Sciatic nerve (tissue), 2 donors: ENCODE data around the gene CYB561. TPM values are rescaled to one million over a fixed set of nuclear protein-coding genes. Genes with fewer than 3 reads are reported as not detected.

Experiments used
- ATAC-seq: fragments of 200-7000 bp; cut with Tn5 transposase; one replicate; pipeline ENCODE4 v1.9.1; 2020; ENCODE audit warnings: mild to moderate bottlenecking, moderate library complexity
- DNase-seq: peaks from one replicate; pipeline ENCODE4 v3.0.0-alpha.2; 2020; ENCODE audit warnings: low spot score
- intact Hi-C: fragments of 100-400 bp; cut with DNase I; formaldehyde crosslinking; loops from one replicate; pipeline ENCODE4 v1.14.2; 2022
- total RNA-seq: library from RNA; stranded (reverse); fragmentation: NEBNext Ultra II Directional; extraction: Animal tissue kit (Norgen Biotek cat#: 25700); gene quantifications from one replicate; pipeline ENCODE4 v1.2.1, GENCODE V29; 2021
- donor health status: DM: no; HTN: no; CAD: no.
- donor health status: DM: no; HTN: no; CAD: no.

CYB561 gene
- total RNA-seq, 1 donor from 2014 or later = 24.7 TPM

- intact Hi-C loops = no loop called here
- DNase-seq (no peak), ATAC-seq (peak; percentile 46)
Measured at GRCh38 chr17:63439687-63440086, 6.4 kb downstream of the CYB561 start.

- no peak for ATAC-seq
- intact Hi-C loops = no loop called here
- DNase-seq = no peak
Measured at GRCh38 chr17:63438092-63439051, 7.7 kb downstream of the CYB561 start.

- ATAC-seq = peak; percentile 18
- intact Hi-C loops = no loop called here
- DNase-seq = peak; percentile 79
Measured at GRCh38 chr17:63437287-63438091, 8.6 kb downstream of the CYB561 start.

- intact Hi-C loops = no loop called here
- ATAC-seq = no peak
- no peak for DNase-seq
Measured at GRCh38 chr17:63436523-63437110, 9.5 kb downstream of the CYB561 start.

GRCh38 chr17:63435681-63436522 lies 10.2 kb downstream of the CYB561 start:
- intact Hi-C loops = no loop called here
- DNase-seq (no peak), ATAC-seq (no peak)

GRCh38 chr17:63434951-63435571 lies 11.0 kb downstream of the CYB561 start:
- intact Hi-C loops = loop anchor here (5.0 kb wide), 1 partner anchor 177 kb away; no protein-coding TSS in a partner anchor
- peak; percentile 86 for DNase-seq
- no peak for ATAC-seq

GRCh38 chr17:63433746-63434591 lies 12.1 kb downstream of the CYB561 start:
- DNase-seq = peak; percentile 88
- ATAC-seq = peak; percentile 89
- intact Hi-C loops = loop anchor here (5.0 kb wide), 1 partner anchor 178 kb away; no protein-coding TSS in a partner anchor

- intact Hi-C loops = loop anchor here (5.0 kb wide), 1 partner anchor 180 kb away; no protein-coding TSS in a partner anchor
- ATAC-seq (no peak), DNase-seq (peak; percentile 45)
Measured at GRCh38 chr17:63431939-63432804, 13.9 kb downstream of the CYB561 start.

- ATAC-seq (no peak), DNase-seq (peak; percentile 49)
- intact Hi-C loops = loop anchor here (5.0 kb wide), 1 partner anchor 181 kb away; no protein-coding TSS in a partner anchor
Measured at GRCh38 chr17:63431618-63431938, 14.5 kb downstream of the CYB561 start.

GRCh38 chr17:63430223-63430622 lies 15.9 kb downstream of the CYB561 start:
- DNase-seq (no peak), ATAC-seq (no peak)
- intact Hi-C loops = loop anchor here (5.0 kb wide), 1 partner anchor 182 kb away; no protein-coding TSS in a partner anchor

- no peak for DNase-seq
- intact Hi-C loops = loop anchor here (5.0 kb wide), 2 partner anchors 48 to 183 kb away; partner anchors contain the start of gene ACE
- ATAC-seq = no peak
Measured at GRCh38 chr17:63429766-63430165, 16.3 kb downstream of the CYB561 start.

- DNase-seq = no peak
Measured at GRCh38 chr17:63426917-63427308, 19.2 kb downstream of the CYB561 start.

GRCh38 chr17:63426041-63426916 lies 19.8 kb downstream of the CYB561 start:
- intact Hi-C loops = loop anchor here (5.0 kb wide), 1 partner anchor 51 kb away; the partner anchor contains the start of gene ACE
- ATAC-seq = peak; percentile 31
- DNase-seq = no peak

More at GRCh38 chr17:63426917-63427308, 19.2 kb downstream of the CYB561 start:
- ATAC-seq = no peak
- intact Hi-C loops = loop anchor here (5.0 kb wide), 1 partner anchor 50 kb away; the partner anchor contains the start of gene ACE

- DNase-seq = peak; percentile 86
- intact Hi-C loops = loop anchor here (5.0 kb wide), 1 partner anchor 52 kb away; the partner anchor contains the start of gene ACE
- peak; percentile 91 for ATAC-seq
Measured at GRCh38 chr17:63425483-63425882, 20.6 kb downstream of the CYB561 start.

GRCh38 chr17:63423963-63424362 lies 22.1 kb downstream of the CYB561 start:
- intact Hi-C loops = no loop called here
- DNase-seq (no peak), ATAC-seq (no peak)
